Activated T-cell treated with anti-CD3 and anti-CD28 coated beads, Interleukin-2, amount 50 U/mL, for 1 hour (primary cell): Measurements from ENCODE around the gene HPCAL1.

Experiments
- DNase-seq: peaks from one replicate; pipeline ENCODE4 v3.0.0-alpha.2; 2020

The HPCAL1 gene

DNA sequence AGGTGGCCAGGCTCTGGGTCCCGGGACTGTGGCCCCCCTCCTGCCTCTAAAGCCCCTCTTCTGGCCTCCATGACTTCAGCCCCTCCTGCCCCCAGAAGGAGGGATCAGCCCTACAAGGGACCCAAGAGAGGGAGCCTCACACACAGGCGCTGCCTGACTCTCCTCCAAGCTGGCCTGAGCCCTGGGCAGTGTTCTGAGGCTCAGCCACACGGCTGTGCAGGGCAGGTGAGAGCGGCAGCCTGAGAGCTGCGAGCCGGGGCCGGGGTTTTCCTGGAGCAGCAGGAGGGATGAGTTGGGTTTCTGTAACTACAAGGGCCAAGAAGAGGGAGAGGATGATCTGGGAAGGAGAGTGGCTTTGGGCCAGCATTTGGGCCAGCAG is 70.1 kb downstream of the HPCAL1 start:
- DNase-seq = no peak

DNA sequence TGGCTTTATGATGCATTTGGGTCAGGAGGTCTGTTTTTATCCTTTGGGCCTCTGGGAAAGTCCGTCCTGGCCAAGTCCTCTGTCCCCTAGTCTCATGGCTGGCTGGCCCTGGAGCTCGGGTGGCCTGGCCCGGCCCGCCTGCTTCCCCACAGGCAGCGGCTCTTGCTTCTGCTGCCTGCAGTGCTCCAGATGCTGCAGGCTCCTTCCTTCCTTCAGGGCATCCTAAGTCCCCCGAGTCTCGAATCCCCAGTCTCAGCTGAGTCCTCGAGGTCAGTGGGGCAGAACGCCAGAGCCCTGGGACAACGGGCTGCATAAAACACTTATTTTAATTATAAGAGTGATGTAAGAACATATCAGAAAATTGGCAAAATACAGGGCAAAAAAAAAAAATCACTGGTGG is 71.2 kb downstream of the HPCAL1 start:
- no peak for DNase-seq

DNA sequence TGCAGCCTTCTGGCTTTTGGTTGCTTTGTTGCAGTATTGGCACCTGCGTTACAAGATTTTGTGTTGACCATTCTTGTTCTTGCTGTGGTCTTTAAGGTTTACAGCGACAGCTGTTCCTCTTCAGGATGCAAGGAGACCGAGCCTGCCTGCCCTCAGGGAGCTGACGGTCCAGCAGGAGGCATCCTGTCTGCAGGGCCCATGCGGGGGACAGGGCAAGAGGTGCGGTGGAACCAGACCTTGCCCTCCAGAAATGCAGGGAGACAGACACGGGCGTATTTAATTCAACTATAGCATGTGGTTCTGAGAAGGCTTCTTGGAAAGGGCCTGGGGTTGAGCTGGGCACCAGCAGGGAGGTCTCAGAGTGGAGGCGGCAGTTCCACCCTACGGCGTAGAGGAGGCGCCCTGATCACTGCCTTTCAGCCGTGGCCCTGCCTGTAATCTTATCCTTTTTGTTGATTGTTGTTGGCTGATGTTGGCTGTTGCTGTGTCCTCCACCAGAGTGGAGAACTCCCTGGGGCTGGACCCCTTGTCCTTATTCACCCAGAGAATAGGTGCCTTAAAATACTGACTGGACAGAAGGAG is 71.7 kb downstream of the HPCAL1 start:
- DNase-seq = no peak

DNA sequence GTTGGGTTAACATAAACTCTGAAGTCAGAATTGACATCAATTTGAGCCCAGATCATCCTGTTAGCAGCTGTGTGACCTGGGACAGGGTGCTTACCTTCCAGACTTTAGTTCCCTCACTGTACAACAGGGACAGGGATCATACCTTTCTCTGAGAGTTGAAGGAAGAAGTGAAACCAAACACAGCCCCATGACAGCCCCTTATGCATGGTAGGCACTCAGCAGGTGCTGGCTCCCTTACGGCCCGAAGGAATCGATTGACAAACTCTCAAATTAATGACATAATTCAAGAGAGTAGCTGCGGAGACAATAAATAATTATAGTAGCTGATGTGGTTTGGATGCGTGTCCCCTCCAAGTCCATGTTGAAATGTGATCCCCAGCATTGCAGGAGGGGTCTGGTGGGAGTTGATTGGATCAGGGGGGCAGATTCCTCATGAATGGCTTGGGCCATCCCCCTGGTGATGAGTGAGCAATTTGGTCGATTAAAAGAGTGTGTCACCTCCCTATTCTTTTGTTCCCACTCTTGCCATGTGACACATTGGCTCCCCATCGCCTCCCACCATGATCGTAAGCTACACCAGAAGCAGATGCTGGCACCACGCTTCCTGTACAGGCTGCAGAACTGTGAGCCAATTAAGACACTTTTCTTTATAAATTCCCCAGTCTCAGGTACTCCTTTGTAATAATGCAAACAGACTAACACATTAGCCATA is 73.0 kb downstream of the HPCAL1 start:
- no peak for DNase-seq

DNA sequence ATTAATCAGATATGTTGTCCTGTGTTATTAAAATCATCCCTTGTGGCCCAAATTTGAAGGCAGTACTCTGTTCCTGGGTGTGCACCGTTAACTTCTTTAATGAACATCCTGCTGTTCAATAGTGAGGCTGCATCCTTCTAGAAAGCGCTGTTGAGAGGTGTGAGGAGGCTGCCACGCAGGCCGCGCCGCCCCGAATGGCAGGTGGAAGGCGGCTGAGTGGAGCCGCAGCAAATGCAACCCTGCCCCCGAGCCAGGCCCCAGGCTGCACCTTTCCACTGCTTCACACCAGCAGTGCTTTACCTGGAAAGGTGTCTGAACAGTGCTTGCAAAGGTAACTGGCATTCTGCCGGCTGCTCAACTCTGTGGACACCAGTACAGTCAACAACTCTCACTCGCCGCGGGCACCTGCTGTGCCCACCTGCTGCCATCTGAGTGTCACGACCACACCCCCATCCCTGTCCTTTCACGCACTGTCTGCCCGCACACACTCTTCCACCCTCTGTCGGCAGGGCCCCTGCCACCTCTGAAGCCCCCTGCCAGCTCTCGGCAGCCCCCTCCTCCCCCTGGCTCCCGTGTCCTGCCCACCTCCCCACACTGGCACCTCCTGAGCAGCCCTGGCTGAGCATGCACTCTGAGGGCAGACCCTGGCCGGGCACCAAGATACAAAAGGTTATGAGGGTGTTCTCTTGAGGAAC is 74.5 kb downstream of the HPCAL1 start:
- no peak for DNase-seq

DNA sequence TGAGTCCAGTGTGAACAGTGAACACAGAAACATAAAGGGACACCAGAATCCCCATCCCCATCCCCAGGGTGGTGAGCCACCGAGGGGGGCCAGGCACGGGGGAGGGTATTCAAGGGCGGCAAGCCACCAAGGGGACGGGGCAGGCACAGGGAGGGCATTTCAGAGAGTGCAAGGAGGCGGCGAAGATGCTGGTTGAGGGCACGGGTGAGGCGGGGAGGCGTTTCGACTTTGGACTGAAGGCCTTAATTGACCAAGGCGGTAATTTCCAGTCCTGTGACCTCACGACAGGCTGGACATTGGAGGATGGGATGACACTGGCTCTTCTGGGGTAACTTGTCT is 75.0 kb downstream of the HPCAL1 start:
- no peak for DNase-seq

DNA sequence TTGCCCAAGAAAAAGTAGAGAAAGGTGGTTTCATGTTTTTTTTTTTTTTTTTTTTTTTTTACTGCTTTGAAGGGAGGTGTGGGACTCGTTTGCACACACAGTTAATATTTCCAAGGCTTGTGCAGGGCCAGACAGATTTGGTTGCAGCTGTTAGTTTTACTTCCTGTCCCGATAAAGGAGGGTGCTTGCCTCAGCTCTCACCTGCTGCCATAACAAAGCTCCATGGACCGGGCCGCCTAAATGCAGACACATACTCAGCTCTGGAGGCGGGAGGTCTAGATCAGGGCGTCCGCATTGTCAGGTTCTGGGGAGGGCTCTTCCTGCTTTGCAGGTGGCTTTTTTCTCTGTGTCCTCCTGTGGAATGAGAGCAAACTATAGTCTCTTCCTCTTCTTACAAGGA is 75.5 kb downstream of the HPCAL1 start:
- DNase-seq = peak; percentile 35

DNA sequence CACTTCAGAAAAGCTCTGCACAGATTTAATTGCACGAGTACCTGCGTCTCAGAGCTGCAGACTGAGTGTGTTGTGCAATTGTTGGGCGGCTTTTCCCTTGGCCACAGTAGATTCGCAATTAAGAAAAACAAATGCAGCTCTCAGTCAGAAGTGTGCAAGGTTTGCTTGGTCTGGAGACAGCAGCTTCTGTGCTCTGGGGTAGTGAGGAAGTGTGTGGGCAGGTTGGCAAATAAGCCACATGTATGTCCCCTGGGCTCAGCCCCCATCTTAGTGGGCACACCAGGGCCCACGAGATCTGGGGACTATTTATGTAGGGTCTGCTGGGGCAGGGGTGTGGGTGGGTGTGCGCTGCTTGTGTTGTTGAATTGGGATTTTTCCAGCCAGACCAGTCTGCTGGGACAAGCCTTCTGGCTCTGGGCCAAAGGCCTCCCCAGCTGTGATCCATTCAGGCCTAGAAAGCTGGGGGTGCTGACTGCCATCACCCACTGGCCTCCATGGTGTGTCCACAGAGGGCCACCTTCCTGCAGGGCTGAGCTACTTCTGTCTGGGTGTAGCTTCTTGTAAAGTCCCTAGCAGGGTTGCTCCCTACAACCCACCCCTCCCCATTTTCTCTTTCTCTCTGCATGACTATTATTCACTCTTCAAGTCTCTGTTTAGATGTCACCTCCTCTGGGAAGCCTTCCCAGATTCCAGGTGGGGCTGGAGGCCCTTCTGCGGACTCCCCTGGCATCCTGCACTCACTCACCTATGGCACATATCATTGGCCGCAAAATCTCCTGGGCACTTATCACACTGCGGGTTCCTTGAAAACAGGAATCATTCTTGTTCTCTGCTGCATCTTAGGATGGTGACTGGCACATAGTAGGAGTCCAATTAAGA is 77.6 kb downstream of the HPCAL1 start:
- DNase-seq = no peak

DNA sequence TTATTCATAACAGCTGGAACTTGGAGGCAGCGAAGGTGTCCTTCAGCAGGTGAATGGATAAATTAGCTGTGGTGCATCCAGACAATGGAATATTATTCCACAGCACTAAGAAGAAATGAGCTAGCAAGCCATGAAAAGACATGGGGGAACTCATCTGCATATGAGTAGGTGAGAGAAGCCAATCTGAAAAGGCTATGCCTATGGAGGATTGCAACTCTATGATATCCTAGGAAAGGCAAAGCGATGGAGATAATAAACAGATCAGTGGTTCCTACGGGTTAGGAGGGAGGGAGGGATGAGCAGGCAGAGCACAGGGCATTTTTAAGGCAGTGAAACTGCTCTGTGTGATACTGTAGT is 79.3 kb downstream of the HPCAL1 start:
- no peak for DNase-seq

DNA sequence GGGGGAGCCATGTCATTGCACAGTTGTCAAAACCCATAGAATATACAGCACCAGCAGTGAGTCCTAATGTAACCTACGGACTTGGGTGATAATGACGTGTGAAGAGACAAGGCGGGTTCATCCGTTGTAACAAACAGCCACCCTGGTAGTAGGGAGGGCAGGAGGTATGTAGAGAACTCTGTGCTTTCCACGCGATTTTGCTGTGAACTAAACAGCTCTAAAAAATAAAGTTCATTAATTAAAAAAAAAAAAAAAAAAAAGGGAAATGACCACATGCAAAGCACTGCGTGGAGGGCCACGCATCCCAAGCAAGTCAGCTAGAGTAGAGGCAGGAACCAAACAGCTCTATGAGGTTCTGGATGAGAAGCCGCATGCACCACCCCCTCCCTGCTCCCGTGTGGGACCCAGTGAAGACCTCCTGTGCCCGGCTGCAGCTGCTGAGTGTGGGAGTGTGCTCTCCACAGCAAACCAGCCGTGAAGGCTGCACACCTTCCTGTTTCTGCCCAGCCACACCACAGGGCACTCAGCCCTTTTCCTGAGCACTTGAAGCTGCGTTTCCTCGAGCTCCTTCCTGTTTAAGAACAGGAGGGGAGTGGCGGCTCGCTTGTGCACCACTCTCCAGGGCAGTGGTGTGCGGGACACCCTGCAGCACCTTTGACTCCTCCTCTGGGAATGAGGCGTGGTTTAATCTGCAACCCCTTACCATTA is 79.8 kb downstream of the HPCAL1 start:
- peak; percentile 39 for DNase-seq

DNA sequence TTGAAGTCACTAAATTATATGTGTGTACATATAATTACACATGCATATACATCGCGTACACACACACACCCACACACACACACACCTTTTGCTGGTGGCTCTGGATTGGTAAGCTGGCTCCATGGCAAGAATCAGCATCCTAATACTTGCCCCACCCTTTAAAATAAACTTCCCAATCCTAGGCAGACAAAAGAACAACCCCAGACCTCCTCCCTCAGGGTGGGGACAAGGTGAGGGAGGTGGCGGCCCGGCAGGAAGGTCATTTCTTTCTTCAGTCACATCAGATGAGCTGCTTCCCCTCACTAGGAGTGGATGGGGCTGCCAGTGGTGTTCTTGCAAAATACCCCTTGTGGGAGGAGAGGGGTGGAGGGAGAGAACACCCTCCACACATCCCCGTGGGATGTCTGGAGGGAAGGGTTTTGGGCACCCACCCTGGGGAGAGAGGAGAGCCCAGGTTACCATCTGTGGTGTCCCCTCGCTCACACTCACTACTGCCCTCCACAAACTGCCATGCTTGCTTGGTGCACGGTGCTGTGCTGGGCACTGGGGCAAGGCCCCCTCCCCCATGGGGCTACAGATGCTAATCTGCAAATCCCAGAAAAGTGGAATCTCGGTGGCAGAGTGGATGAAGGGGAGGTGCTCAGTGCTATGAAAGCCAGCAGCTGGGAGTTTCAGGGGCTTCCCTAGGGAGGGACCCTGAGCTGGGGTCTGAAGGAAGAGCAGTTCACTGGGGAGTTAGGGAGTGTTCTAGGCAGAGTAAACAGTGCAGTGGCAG is 81.4 kb downstream of the HPCAL1 start:
- DNase-seq = no peak

DNA sequence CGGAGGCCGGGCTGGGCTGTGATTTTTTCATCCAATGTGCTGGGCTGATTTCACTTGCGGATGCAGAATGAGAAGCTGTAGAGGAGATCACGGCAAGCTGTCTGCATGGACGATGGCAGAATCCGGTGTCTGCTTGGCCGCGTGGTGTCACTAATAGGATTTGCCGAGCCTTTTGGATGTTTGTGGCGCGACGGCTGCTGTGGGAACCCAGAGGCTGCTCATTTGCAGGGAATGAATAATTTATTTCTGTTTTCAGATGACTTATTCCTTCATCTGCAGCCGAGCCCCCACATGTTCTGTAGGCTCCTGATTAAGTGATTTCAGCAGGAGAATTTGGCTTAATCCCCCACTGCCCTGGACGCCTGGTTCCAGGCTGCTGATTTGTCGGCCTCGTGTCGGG is 82.8 kb downstream of the HPCAL1 start:
- DNase-seq = no peak

DNA sequence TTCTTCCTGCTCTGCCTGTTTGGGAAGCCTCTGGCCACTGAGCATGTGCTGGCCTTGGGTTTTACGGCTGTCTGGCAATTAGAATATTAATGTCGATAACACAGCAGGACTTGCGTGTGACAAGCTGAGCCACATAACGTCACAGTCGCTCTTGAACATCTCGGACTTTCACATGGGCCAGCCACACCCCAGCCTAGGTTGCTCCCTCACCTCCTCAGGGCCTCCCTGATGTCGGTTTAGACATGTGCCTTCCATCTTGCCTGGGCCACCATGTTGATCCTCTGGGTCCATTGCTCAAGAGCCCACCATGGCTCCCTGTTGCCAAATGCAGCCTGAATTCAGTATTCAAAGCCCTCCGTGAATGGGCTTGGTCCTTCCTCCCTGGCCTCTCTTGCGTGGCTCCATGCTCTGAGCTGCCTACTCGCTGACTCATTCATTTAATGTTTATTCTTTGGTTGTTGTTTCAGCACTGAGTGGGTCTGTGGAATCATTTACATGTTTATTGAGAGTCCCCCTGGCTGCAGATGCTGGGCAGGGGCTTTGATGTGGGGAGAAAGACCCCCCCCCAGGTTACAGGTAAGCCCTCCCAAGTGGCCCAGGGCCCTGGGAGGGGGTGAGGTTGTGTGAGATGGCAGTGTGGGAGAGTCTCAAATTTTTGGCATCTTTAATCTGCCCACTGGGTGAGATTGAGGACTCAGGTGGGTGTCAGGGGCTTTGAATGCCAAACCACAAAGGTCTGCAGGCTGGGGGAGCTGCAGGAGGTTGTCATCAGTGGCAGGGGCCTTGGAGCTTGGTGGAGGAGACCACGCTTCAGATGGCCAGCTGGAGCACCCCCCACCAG is 83.4 kb downstream of the HPCAL1 start:
- no peak for DNase-seq

DNA sequence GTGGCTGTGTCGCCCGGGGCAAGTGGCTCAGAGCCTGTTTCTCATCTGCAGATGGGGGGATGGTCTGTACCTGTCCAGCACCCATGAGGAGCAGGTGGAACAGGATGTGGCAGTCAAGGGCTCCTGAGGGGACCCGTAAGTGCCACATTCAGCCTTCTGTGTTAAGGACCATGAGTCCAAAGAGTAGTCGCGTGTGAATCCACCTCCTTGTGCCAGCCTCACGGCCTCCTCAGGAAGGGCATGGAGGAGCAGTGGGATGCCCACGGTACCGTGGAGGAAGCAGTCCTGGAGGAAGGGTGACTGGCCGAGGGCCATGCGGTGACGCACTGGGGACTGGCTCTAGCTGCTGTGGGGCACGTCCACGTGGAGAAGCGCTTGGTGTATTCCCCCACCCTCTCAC is 84.3 kb downstream of the HPCAL1 start:
- no peak for DNase-seq

DNA sequence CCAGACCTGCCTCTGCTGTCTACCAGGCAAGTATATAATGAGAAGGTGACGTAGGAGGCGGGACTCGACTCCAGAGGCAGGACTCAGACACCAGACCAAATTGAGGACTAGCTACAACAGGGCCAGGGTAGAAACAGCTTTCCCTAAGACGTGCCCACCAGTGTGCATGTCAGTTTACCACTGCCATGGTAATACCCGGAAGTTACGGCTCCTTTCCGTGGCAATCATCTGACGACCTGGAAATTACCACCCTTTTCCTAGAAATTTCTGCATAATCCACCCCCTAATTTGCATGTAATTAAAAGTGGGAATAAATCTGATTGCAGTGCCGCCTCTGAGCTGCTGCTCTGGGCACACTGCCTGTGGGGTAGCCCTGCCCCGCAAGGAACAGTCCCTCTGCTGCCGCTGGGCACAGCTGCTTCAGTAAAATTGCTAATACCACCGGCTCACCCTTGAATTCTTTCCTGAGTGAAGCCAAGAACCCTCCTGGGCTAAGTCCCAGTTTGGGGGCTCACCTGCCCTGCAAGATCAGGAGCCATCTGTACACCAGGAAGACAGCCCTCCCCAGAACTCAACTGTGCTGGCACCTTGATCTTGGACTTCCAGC is 86.4 kb downstream of the HPCAL1 start:
- DNase-seq = no peak

DNA sequence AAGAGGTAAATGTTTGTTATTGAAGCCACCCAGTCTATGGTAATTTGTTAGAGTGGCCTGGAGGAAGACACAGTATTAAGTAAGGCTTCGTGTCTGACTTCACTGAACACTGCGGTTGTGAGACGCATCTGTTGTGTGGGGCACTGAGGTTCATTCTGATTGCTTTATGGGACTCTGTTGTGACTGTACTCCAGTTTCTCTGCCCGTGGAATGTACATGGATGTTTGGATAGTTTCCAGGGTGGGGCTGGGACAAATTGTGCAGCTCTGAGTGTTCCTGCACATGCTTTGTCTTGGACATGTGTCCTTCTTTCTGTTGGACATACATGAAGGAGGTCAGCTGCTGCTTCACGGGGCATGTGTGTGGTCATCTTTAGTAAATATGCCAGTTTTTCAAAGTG is 86.9 kb downstream of the HPCAL1 start:
- no peak for DNase-seq

DNA sequence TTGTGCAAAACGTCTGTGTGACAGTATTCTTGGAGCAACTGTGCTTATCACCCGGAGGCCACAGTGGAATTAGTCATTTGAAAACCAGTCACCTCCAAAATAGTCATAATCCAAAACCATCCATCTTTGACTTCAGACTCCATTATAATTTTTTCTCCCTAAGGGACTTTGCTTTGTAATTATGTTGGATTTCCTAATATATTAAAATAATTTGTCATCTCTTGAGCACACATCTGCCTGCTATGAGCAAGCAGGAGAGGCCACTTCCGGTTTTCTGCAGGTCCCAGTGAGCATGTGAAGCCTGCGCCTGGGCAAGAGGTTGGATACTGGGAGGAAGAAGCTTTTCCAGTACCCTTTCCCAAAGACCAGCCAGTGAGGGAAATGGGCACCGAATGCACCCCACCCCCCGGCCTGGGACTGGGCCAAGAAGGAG is 87.7 kb downstream of the HPCAL1 start:
- no peak for DNase-seq

DNA sequence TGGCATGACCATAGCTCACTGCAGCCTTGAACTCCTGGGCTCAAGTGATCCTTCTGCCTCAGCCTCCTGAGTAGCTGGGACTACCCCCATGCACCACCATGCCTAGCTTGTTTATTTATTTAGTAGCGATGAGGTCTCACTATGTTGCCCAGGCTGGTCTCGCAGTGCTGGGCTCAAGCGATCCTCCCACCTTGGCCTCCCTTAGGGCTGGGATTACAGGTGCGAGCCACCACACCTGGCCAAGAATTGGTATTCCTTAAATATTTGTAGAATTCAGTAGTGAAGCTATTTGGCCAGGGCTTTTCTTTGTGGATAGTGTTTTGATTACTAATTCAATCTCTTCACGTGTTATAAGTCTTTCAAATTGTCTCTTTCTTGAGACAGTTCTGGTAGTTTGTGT is 89.4 kb downstream of the HPCAL1 start:
- no peak for DNase-seq

DNA sequence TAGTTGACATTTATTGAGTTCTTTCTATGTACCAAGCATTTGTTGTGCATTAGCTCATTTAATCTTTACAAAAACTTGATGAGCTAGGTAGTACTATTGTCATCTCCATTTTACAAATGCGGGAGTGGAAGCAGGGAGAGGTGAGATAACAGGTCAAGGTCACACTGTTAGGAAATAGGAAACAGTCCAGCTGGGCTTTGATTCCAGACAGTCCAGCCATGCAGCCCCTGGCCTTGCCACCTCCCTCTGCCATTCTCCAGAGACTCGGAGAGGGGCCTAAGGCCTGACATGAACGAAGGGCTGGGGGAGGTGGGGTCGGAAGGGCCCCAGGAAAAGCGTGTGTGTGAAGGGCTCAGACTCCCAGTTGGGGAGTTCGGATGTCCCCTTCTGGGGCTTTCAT is 89.8 kb downstream of the HPCAL1 start:
- DNase-seq = no peak

DNA sequence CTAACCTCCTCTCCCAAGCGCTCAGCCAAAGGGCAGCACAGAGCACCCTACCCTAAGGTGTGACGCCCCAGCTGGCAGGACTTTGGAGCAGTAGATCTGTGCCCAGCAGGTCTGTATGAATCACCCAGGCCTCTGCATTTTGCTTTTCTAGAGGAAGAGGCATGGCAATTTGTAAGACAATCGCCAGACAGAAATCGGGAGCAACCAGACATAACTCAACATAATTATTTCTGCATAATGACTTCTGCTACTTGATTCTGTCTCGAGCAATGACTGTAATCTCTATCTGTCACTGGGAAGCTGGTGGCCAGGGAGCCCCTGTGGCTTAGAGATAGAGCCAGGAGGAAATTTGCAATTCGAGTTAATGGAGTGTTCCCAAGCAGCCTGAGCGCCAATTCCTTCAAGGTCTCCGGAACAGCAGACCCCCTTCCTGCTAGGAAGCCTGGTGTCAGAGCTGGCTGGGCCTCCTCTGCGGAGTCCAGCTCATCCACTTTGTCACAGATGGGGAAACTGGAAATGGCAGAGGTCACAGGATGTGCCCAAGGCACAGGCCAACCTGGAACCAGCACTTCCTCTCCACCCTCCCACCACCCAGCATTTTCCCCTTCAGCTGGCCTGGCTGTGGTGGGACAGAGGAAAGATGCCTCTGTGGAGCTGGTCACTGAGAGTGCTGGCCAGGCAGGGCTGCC is 90.4 kb downstream of the HPCAL1 start:
- no peak for DNase-seq
